T-cell (primary cell): Measurements from ENCODE around the gene STN1. TPM values are rescaled to one million over a fixed set of nuclear protein-coding genes. Genes with fewer than 3 reads are reported as not detected.

Source experiments
- ATAC-seq, 4 experiments: fragments of 200-7000 bp in 3 of 4; fragments of 150-1000 bp in 1 of 4; cut with Tn5 transposase; replicated peaks in 1 of 4; 1 replicate in 3 of 4; 2 replicates in 1 of 4; pipeline ENCODE4 v1.10.0; 2021; ENCODE audit warnings: moderate library complexity in 3 of 4, mild to moderate bottlenecking in 2 of 4, moderate number of reproducible peaks in 1 of 4
- CTCF ChIA-PET, 2 donors: fragments of 300-600 bp; sonication (Branson Sonifier 250); formaldehyde crosslinking; loops; one replicate each; lab custom pipeline; 2022; ENCODE audit warnings: antibody characterized with exemption in 2 of 2; lab: Charles Lee
- POLR2A ChIA-PET, 2 donors: fragments of 300-600 bp; sonication (Branson Sonifier 250); formaldehyde crosslinking; loops; one replicate each; lab custom pipeline; 2022; ENCODE audit warnings: antibody characterized with exemption in 2 of 2; lab: Charles Lee
- DNase-seq, 35 experiments: peaks; one replicate each; pipeline versions ENCODE4 v3.0.0 to v3.0.0-alpha.2; 2013 to 2023
- H3K27ac ChIP-seq: one replicate; pipeline ENCODE4 v1.5.1; 2013; ENCODE audit warnings: low read length
- H3K27me3 ChIP-seq, 2 experiments: replicated peaks in 1 of 2; 1 replicate in 1 of 2; 2 replicates in 1 of 2; pipeline versions ENCODE4 v1.6.1 to v1.7.0; 2013; ENCODE audit warnings: low read length in 1 of 2, mixed read lengths in 1 of 2; ENCODE audit not compliant: control insufficient read depth in 2 of 2, insufficient read depth in 2 of 2; ENCODE audit errors: extremely low read depth in 1 of 2
- H3K36me3 ChIP-seq, 2 donors: 1 replicate in 1 of 2; 2 replicates in 1 of 2; pipeline versions ENCODE4 v1.6.1 to v1.7.0; 2013; ENCODE audit warnings: low read length in 1 of 2; ENCODE audit not compliant: control insufficient read depth in 2 of 2, insufficient read depth in 1 of 2; ENCODE audit errors: extremely low read depth in 1 of 2
- H3K4me1 ChIP-seq, 2 experiments: 1 replicate in 1 of 2; 2 replicates in 1 of 2; pipeline versions ENCODE4 v1.6.1 to v1.7.0; 2013; ENCODE audit warnings: low read length in 2 of 2, mixed read lengths in 1 of 2; ENCODE audit not compliant: insufficient read depth in 2 of 2, control insufficient read depth in 1 of 2; ENCODE audit errors: extremely low read depth in 1 of 2
- H3K4me3 ChIP-seq, 2 donors: 1 replicate in 1 of 2; 2 replicates in 1 of 2; pipeline versions ENCODE4 v1.5.1 to v1.7.0; 2013; ENCODE audit warnings: mild to moderate bottlenecking in 2 of 2, low read length in 1 of 2, moderate library complexity in 1 of 2; ENCODE audit not compliant: control insufficient read depth in 1 of 2; ENCODE audit errors: extremely low read depth in 1 of 2
- H3K9me3 ChIP-seq: 2 replicates; pipeline ENCODE4 v1.7.0; 2013
- H3K27ac Mint-ChIP-seq, 2 donors: one replicate each; pipeline ENCODE4 v1.8.0; 2020 to 2021; ENCODE audit warnings: mild to moderate bottlenecking in 2 of 2, mixed read lengths in 2 of 2
- H3K27me3 Mint-ChIP-seq, 2 donors: one replicate each; pipeline ENCODE4 v1.8.0; 2021 to 2022; ENCODE audit warnings: mixed read lengths in 2 of 2
- H3K36me3 Mint-ChIP-seq: one replicate; pipeline ENCODE4 v1.8.0; 2021; ENCODE audit warnings: mixed read lengths
- H3K4me1 Mint-ChIP-seq, 3 donors: one replicate each; pipeline ENCODE4 v1.8.0; 2020 to 2022; ENCODE audit warnings: mixed read lengths in 3 of 3, mild to moderate bottlenecking in 1 of 3
- H3K4me3 Mint-ChIP-seq, 3 donors: one replicate each; pipeline ENCODE4 v1.8.0; 2020 to 2022; ENCODE audit warnings: mild to moderate bottlenecking in 3 of 3, mixed read lengths in 3 of 3, moderate library complexity in 3 of 3
- H3K9me3 Mint-ChIP-seq, 3 donors: one replicate each; pipeline ENCODE4 v1.8.0; 2020 to 2022; ENCODE audit warnings: mixed read lengths in 3 of 3
- WGBS: methylation state at CpG from one replicate; pipeline ENCODE4 v1.1.5; 2013; ENCODE audit warnings: missing lambda C conversion rate; ENCODE audit not compliant: insufficient coverage; 5-methylcytosine and 5-hydroxymethylcytosine counted together
- total RNA-seq, 35 experiments: library from RNA in 6 of 35; stranded (reverse) in 6 of 35; fragments of 120-200 nt in 1 of 35; gene quantifications; one replicate each; pipeline versions ENCODE4 v1.2.1 to v1.2.4 and lab custom pipeline; 2013 to 2026

STN1 gene
- total RNA-seq, 5 donors from 2014 or later (not counting 1 experiment from before 2014, with no cell fraction given) = 37.6 to 47.5 (median 41.8) TPM

DNA sequence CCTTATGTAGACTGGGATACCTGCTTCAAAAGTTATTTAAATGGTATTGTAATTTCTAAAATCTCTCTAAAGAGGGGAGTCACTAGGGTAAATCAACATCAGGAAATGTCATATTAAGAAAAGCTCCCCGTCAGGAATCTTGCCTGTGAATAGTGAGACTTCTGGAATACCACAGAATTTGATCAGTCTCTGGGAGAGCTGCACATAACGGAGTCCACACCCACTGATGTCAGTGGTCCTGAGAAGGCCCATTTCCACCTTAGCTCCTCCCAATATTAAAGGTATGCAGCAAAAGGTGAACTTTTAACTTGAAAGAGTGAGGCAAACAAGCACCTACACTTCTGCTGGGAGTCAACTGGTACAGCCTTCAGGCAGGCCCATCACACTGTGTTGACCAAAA is 27.3 kb downstream of the STN1 start:
- Histone ChIP-seq H3K9me3 (no peaks in the 10 kb centered on the region), H3K36me3 (peaks cover 0 to 73% of the 10 kb centered on the region in 2 donors), H3K27ac (no peak overlapping the region), H3K4me3 (no peak overlapping the region), H3K4me1 (peaks cover 2 to 17% of the 10 kb centered on the region in 2 experiments), H3K27me3 (no peaks in the 10 kb centered on the region)
- Mint-ChIP-seq H3K27me3 (no peaks in the 10 kb centered on the region), H3K36me3 (peaks cover 55% of the 10 kb centered on the region), H3K27ac (peak overlapping the region; percentile 77 to 91), H3K9me3 (no peaks in the 10 kb centered on the region), H3K4me1 (peaks cover 43 to 61% (median 46%) of the 10 kb centered on the region in 3 donors), H3K4me3 (no peak overlapping the region)
- ATAC-seq (no peak), DNase-seq (no peak)
- ChIA-PET CTCF (interaction anchor here in 1 of 2 donors (0.9 to 1.6 kb wide), 3 partner anchors 10 to 325 kb away, joined by 3 to 7 read pairs (median 3); no protein-coding TSS in a partner anchor), POLR2A (no interaction called here)
- no CpG with 5 or more reads among the region's 2 CpGs for WGBS

DNA sequence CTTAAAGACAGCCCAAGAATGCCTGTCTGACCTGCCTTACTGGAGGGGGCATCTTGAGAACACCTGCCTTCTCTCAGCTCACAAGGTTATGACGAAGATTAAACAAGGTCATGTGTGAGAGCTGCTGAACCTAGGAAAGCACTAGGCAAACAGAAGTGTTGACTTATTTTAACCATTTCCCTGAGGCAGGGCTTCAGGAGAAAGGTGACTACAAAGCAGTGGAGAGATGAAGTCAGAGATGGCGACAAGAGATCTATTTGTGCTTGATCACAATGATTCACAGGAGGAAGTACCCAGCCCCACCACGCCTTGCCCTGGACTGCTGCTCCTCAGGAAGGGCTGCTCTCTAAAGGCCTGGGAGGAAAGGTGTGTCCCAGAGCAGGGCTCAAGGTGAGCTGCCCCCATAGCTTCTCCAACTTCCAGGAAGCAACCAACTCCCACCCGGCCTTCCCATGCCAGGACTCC is 27.8 kb downstream of the STN1 start:
- CTCF ChIA-PET = interaction anchor here (0.6 to 1.6 kb wide), 9 partner anchors 9 to 383 kb away, joined by 3 to 7 read pairs (median 3); no protein-coding TSS in a partner anchor
- Mint-ChIP-seq H3K9me3 (no peaks in the 10 kb centered on the region), H3K27me3 (no peaks in the 10 kb centered on the region), H3K4me3 (no peak overlapping the region), H3K27ac (peak overlapping the region; percentile 77 to 91), H3K36me3 (peaks cover 51% of the 10 kb centered on the region), H3K4me1 (peaks cover 38 to 56% (median 41%) of the 10 kb centered on the region in 3 donors)
- H3K4me1 ChIP-seq = peaks cover 2 to 13% of the 10 kb centered on the region in 2 experiments
- DNase-seq (no peak), ATAC-seq (peak in 2 of 4 experiments; percentile 15 to 54)
- H3K27me3 ChIP-seq = no peaks in the 10 kb centered on the region
- WGBS = 60% methylated on average over 2 of the region's 4 CpGs
- H3K9me3 ChIP-seq = no peaks in the 10 kb centered on the region
- H3K4me3 ChIP-seq = no peak overlapping the region
- no peak overlapping the region for H3K27ac ChIP-seq
- POLR2A ChIA-PET = no interaction called here
- H3K36me3 ChIP-seq = peaks cover 0 to 73% of the 10 kb centered on the region in 2 donors

- CTCF ChIA-PET = interaction anchor here (0.6 to 1.6 kb wide), 10 partner anchors 8 to 387 kb away, joined by 3 to 7 read pairs (median 4); no protein-coding TSS in a partner anchor
Observed at GRCh38 chr10:103889121-103889720, 28.8 kb downstream of the STN1 start.

DNA sequence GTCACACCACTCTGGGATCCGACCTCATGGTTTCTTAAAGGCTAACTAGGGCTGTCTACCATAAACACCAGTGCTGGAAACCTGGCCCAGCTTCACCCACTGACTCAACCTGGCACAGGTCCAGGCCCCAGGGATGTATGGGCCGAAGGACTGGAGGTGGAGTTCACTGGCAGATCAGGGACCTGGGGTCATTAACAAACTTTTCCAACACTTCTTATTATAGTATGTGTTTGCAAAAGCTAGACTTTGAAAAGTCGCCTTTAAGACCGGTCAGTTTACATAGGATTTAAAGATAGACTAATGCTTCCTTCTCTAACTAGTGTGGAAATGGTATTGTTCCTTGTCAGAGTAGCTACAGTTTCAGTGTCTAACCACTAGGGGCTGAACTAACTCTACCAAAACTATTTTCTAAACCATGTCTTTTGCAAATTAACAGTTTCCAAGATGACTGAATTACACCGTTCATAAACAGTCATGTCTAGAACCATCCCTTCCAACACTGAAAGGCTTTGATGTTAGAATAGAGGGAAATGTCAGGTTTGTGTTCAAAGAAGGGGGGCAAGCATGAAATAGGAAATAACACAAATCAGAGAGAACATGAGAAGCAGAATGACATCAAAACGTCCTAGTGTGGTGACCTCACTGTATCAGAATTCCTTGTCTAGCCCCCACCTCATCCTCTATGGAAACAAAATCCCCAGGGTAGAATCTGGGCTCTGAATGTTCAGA is 29.7 kb downstream of the STN1 start:
- Histone ChIP-seq H3K9me3 (no peaks in the 10 kb centered on the region), H3K4me1 (peaks cover 2 to 12% of the 10 kb centered on the region in 2 experiments), H3K27me3 (no peaks in the 10 kb centered on the region), H3K27ac (no peak overlapping the region), H3K36me3 (peaks cover 0 to 85% of the 10 kb centered on the region in 2 donors), H3K4me3 (no peak overlapping the region)
- no CpG with 5 or more reads among the region's 6 CpGs for WGBS
- Mint-ChIP-seq H3K36me3 (peaks cover 50% of the 10 kb centered on the region), H3K27ac (peak overlapping the region; percentile 82 to 91), H3K4me1 (peaks cover 24 to 39% (median 25%) of the 10 kb centered on the region in 3 donors), H3K9me3 (no peaks in the 10 kb centered on the region), H3K4me3 (no peak overlapping the region), H3K27me3 (no peaks in the 10 kb centered on the region)
- ChIA-PET POLR2A (interaction anchor here (0.6 to 1.2 kb wide), 3 partner anchors 33 to 349 kb away, joined by 3 to 5 read pairs (median 3); no protein-coding TSS in a partner anchor), CTCF (interaction anchor here (0.6 to 1.7 kb wide), 46 partner anchors 11 to 450 kb away, joined by 3 to 15 read pairs (median 4); partner anchors contain the start of genes SFR1 (in 2 of the 2), ITPRIP (in 1 of the 2) and STN1 (in 1 of the 2))
- peak in 3 of 35 experiments; percentile 10 to 74 (median 25) for DNase-seq
- ATAC-seq = peak; percentile 74 to 82 (median 80)

More at GRCh38 chr10:103889121-103889720, 28.8 kb downstream of the STN1 start:
- Histone ChIP-seq H3K27ac (no peak overlapping the region), H3K9me3 (no peaks in the 10 kb centered on the region), H3K4me3 (no peak overlapping the region), H3K4me1 (peaks cover 2 to 13% of the 10 kb centered on the region in 2 experiments), H3K36me3 (peaks cover 0 to 79% of the 10 kb centered on the region in 2 donors), H3K27me3 (no peaks in the 10 kb centered on the region)
- no peaks in the 10 kb centered on the region for H3K9me3 Mint-ChIP-seq
- H3K4me1 Mint-ChIP-seq = peaks cover 28 to 48% (median 31%) of the 10 kb centered on the region in 3 donors
- POLR2A ChIA-PET = interaction anchor here in 1 of 2 donors (0.6 kb wide), 1 partner anchor 316 kb away, joined by 4 read pairs; no protein-coding TSS in a partner anchor
- peak overlapping the region; percentile 82 to 91 for H3K27ac Mint-ChIP-seq
- peaks cover 46% of the 10 kb centered on the region for H3K36me3 Mint-ChIP-seq
- H3K4me3 Mint-ChIP-seq = no peak overlapping the region
- DNase-seq (no peak), ATAC-seq (no peak)
- H3K27me3 Mint-ChIP-seq = no peaks in the 10 kb centered on the region
- no CpG with 5 or more reads among the region's 2 CpGs for WGBS

GRCh38 chr10:103885617-103886016 is 32.4 kb downstream of the STN1 start:
- H3K27ac Mint-ChIP-seq = no peak overlapping the region

More at GRCh38 chr10:103885617-103886016, 32.4 kb downstream of the STN1 start:
- DNase-seq (no peak), ATAC-seq (no peak)
- ChIA-PET CTCF (interaction anchor here (0.9 to 2.0 kb wide), 3 partner anchors 16 to 325 kb away, joined by 4 to 5 read pairs (median 5); no protein-coding TSS in a partner anchor), POLR2A (interaction anchor here in 1 of 2 donors (0.6 kb wide), 1 partner anchor 22 kb away, joined by 6 read pairs; no protein-coding TSS in a partner anchor)
- H3K27me3 Mint-ChIP-seq = no peaks in the 10 kb centered on the region
- no peak overlapping the region for H3K27ac ChIP-seq
- H3K27me3 ChIP-seq = no peaks in the 10 kb centered on the region
- no peaks in the 10 kb centered on the region for H3K9me3 ChIP-seq
- no peak overlapping the region for H3K4me3 ChIP-seq
- peaks cover 23 to 26% (median 24%) of the 10 kb centered on the region in 3 donors for H3K4me1 Mint-ChIP-seq
- peaks cover under 1 to 88% of the 10 kb centered on the region in 2 donors for H3K36me3 ChIP-seq
- no peaks in the 10 kb centered on the region for H3K9me3 Mint-ChIP-seq
- no peak overlapping the region for H3K4me3 Mint-ChIP-seq
- no CpG with 5 or more reads among the region's 6 CpGs for WGBS
- H3K36me3 Mint-ChIP-seq = peaks cover 63% of the 10 kb centered on the region
- H3K4me1 ChIP-seq = peaks cover 2 to 11% of the 10 kb centered on the region in 2 experiments
